Activated CD4-positive, alpha-beta T cell treated with anti-CD3 and anti-CD28 coated beads, Interleukin-2, amount 50 U/mL, for 16 hours (primary cell): Measurements from ENCODE around the gene FEN1.

ENCODE experiments used
- DNase-seq: peaks from one replicate; pipeline ENCODE4 v3.0.0-alpha.2; 2020

The FEN1 gene

DNA sequence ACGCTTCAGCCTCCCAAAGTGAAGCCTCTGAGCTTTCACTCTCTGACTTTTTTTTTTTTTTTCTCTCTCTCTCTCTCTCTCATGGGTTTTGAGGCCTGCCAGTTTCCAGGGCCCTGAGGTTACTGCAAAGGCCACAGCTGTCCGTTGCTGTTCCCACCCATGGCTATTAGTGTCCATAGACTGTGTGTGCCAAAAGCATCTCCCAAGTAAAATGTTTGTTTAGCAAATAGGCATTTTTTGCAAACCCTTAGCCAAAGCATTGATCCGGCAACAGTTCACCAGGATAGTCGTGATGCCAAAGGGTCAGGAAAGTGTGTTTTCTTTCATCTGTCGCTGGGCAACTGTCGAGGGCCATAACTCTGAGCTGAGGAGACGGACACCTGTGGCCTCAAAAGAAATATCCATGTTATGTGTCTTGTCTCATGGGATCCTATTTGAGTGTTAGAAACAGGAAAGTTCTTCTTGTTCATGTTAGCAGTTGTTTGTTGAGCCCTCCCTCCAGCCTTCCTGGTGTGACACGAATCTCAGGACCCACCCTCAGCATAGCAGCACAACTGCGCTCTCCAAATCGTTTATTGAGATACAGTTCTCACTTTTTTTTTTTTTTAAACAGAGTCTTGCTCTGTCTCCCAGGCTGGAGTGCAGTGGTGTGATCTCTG is 53.8 kb downstream of the FEN1 start:
- DNase-seq = no peak
